OCI-LY7 (cell line): ENCODE data around the gene R3HCC1L. TPM values are rescaled to one million over a fixed set of nuclear protein-coding genes. Genes with fewer than 3 reads are reported as not detected.

Experiments used
- BruUV-seq: library from RNA; stranded (reverse); fragments of 400-500 nt; replicated peaks from 2 replicates; lab custom pipeline; 2021; lab: Mats Ljungman, UMichigan
- CTCF ChIA-PET: fragments of 300-600 bp; sonication (Branson Sonifier 250); formaldehyde crosslinking; loops from one replicate; lab custom pipeline; 2022; ENCODE audit warnings: antibody characterized with exemption; ENCODE audit not compliant: unreplicated experiment; lab: Charles Lee
- POLR2A ChIA-PET: fragments of 300-600 bp; sonication (Branson Sonifier 250); formaldehyde crosslinking; loops from one replicate; lab custom pipeline; 2022; ENCODE audit warnings: antibody characterized with exemption; lab: Charles Lee
- DNase-seq: peaks from one replicate; pipeline ENCODE4 v3.0.0-alpha.2; 2015; ENCODE audit warnings: low spot score
- H2AFZ ChIP-seq: fragments of 200-600 bp; sonication (generic), shearing (Covaris generic); 2 replicates; pipeline ENCODE4 v1.6.1; 2014; ENCODE audit warnings: mild to moderate bottlenecking, antibody characterized with exemption, low read length, moderate library complexity
- H3K27ac ChIP-seq: fragments of 200-600 bp; sonication (generic); 2 replicates; pipeline ENCODE4 v1.5.1; 2014; ENCODE audit warnings: mixed run types, low read depth, mild to moderate bottlenecking, moderate library complexity, low read length, inconsistent platforms; ENCODE audit not compliant: poor library complexity, severe bottlenecking
- H3K36me3 ChIP-seq: fragments of 200-600 bp; sonication (generic); 2 replicates; pipeline ENCODE4 v1.6.1; 2014; ENCODE audit warnings: mild to moderate bottlenecking, antibody characterized with exemption, low read length, moderate library complexity, mixed read lengths; ENCODE audit not compliant: insufficient read depth
- H3K4me1 ChIP-seq: fragments of 200-600 bp; sonication (generic); 2 replicates; pipeline ENCODE4 v1.5.1; 2014; ENCODE audit warnings: mild to moderate bottlenecking, low read length; ENCODE audit not compliant: insufficient read depth, poor library complexity, severe bottlenecking
- H3K4me2 ChIP-seq: fragments of 200-600 bp; sonication (generic); 2 replicates; pipeline ENCODE4 v1.6.1; 2014; ENCODE audit warnings: mild to moderate bottlenecking, low read length
- H3K4me3 ChIP-seq: fragments of 200-600 bp; sonication (generic); 2 replicates; pipeline ENCODE4 v1.5.1; 2014; ENCODE audit warnings: mild to moderate bottlenecking, low read depth, low read length; ENCODE audit not compliant: poor library complexity, severe bottlenecking
- H3K79me2 ChIP-seq: fragments of 200-600 bp; sonication (generic); 2 replicates; pipeline ENCODE4 v1.6.1; 2016; ENCODE audit warnings: low read depth, mild to moderate bottlenecking, low read length, moderate library complexity, mixed read lengths; ENCODE audit not compliant: insufficient read depth
- H3K9me2 ChIP-seq: fragments of 200-600 bp; sonication (generic); 2 replicates; pipeline ENCODE4 v1.6.1; 2016; ENCODE audit warnings: mild to moderate bottlenecking, low read length, mixed read lengths; ENCODE audit not compliant: insufficient read depth
- H3K9me3 ChIP-seq: fragments of 200-600 bp; sonication (generic); 2 replicates; pipeline ENCODE4 v1.6.1; 2014; ENCODE audit warnings: mild to moderate bottlenecking, mixed run types, low read length, mixed read lengths
- H4K20me1 ChIP-seq: fragments of 200-600 bp; sonication (generic); 2 replicates; pipeline ENCODE4 v1.6.1; 2014; ENCODE audit warnings: mild to moderate bottlenecking, antibody characterized with exemption, low read length, moderate library complexity, mixed read lengths; ENCODE audit not compliant: insufficient read depth
- CTCF ChIP-seq: fragments of 200-600 bp; sonication (generic); conservative IDR thresholded peaks from 2 replicates; pipeline ENCODE4 v1.5.1; 2014; ENCODE audit warnings: mild to moderate bottlenecking, antibody characterized with exemption, low read length, moderate library complexity, mixed read lengths
- EZH2phosphoT487 ChIP-seq: fragments of 200-600 bp; sonication (generic); IDR thresholded peaks from 2 replicates; pipeline ENCODE4 v1.6.1; 2018; ENCODE audit warnings: low read depth, borderline replicate concordance, mild to moderate bottlenecking, mixed run types, antibody characterized with exemption, low read length, moderate library complexity, mixed read lengths
- intact Hi-C: fragments of 100-400 bp; cut with micrococcal nuclease; formaldehyde crosslinking; loops from one replicate; pipeline ENCODE4 v1.10.0; 2022; ENCODE audit not compliant: unreplicated experiment
- total RNA-seq, 2 experiments: library from RNA; depleted of rRNA in 1 of 2; stranded (reverse); fragments of >200 nt in 1 of 2; shearing (Covaris generic) in 1 of 2; gene quantifications; 2 replicates each; pipeline ENCODE4 v1.2.3, GENCODE V29; 2014 to 2022

R3HCC1L gene
- total RNA-seq, 2 experiments from 2014 or later = 38.8 to 42.0 TPM

GRCh38 chr10:98272245-98272644 lies 137.8 kb downstream of the R3HCC1L start:
- no peak for TF ChIP-seq EZH2phosphoT487
- no peak for TF ChIP-seq CTCF
- H3K4me2 ChIP-seq = no peak overlapping the region
- no peaks in the 10 kb centered on the region for H3K36me3 ChIP-seq
- H3K27ac ChIP-seq = no peak overlapping the region
- DNase-seq = no peak
- BruUV-seq = no TSS peak
- H2AFZ ChIP-seq = no peak overlapping the region
- no peaks in the 10 kb centered on the region for H3K9me3 ChIP-seq
- H3K4me3 ChIP-seq = no peak overlapping the region
- H3K4me1 ChIP-seq = no peaks in the 10 kb centered on the region
- ChIA-PET POLR2A (no interaction called here), CTCF (no interaction called here)
- no peaks in the 10 kb centered on the region for H3K79me2 ChIP-seq
- no peaks in the 10 kb centered on the region for H4K20me1 ChIP-seq
- no peaks in the 10 kb centered on the region for H3K9me2 ChIP-seq
- intact Hi-C loops = no loop called here

GRCh38 chr10:98272656-98273055 lies 138.2 kb downstream of the R3HCC1L start:
- Histone ChIP-seq H3K4me1 (no peaks in the 10 kb centered on the region), H2AFZ (no peak overlapping the region), H3K27ac (no peak overlapping the region), H3K9me2 (no peaks in the 10 kb centered on the region), H3K4me2 (no peak overlapping the region), H3K79me2 (no peaks in the 10 kb centered on the region), H4K20me1 (no peaks in the 10 kb centered on the region), H3K9me3 (no peaks in the 10 kb centered on the region), H3K36me3 (no peaks in the 10 kb centered on the region), H3K4me3 (no peak overlapping the region)
- BruUV-seq = no TSS peak
- ChIA-PET CTCF (no interaction called here), POLR2A (no interaction called here)
- TF ChIP-seq EZH2phosphoT487 = no peak
- TF ChIP-seq CTCF = no peak
- no peak for DNase-seq
- intact Hi-C loops = no loop called here

- POLR2A ChIA-PET = no interaction called here
- BruUV-seq = no TSS peak
- H4K20me1 ChIP-seq = no peaks in the 10 kb centered on the region
- CTCF ChIA-PET = no interaction called here
- DNase-seq = no peak
- no peaks in the 10 kb centered on the region for H3K9me2 ChIP-seq
- no peak overlapping the region for H3K4me2 ChIP-seq
- H3K9me3 ChIP-seq = no peaks in the 10 kb centered on the region
- TF ChIP-seq CTCF (no peak), EZH2phosphoT487 (no peak)
- no peak overlapping the region for H2AFZ ChIP-seq
- H3K4me1 ChIP-seq = no peaks in the 10 kb centered on the region
- no peak overlapping the region for H3K4me3 ChIP-seq
- intact Hi-C loops = no loop called here
- no peaks in the 10 kb centered on the region for H3K36me3 ChIP-seq
- no peaks in the 10 kb centered on the region for H3K79me2 ChIP-seq
- H3K27ac ChIP-seq = no peak overlapping the region
Observed at GRCh38 chr10:98273057-98273850, 138.8 kb downstream of the R3HCC1L start.
